Stimulated activated CD8-positive, alpha-beta memory T cell treated with anti-CD3 and anti-CD28 coated beads, Interleukin-2, amount 100 ng/mL, for 48 hours (primary cell): ENCODE results near the gene CREB3L1.
A peak's percentile ranks its signal among the peaks of the same experiment; 100 is the strongest.
"Not testable (repeated sequence)": the region's sequence is repeated elsewhere in the genome, so short reads cannot be mapped to it uniquely, and the experiment has no call there.

Experiments
- DNase-seq, 2 donors: peaks; one replicate each; pipeline ENCODE4 v3.0.0-alpha.2; 2020; ENCODE audit warnings: low read depth in 2 of 2

CREB3L1 gene

DNA sequence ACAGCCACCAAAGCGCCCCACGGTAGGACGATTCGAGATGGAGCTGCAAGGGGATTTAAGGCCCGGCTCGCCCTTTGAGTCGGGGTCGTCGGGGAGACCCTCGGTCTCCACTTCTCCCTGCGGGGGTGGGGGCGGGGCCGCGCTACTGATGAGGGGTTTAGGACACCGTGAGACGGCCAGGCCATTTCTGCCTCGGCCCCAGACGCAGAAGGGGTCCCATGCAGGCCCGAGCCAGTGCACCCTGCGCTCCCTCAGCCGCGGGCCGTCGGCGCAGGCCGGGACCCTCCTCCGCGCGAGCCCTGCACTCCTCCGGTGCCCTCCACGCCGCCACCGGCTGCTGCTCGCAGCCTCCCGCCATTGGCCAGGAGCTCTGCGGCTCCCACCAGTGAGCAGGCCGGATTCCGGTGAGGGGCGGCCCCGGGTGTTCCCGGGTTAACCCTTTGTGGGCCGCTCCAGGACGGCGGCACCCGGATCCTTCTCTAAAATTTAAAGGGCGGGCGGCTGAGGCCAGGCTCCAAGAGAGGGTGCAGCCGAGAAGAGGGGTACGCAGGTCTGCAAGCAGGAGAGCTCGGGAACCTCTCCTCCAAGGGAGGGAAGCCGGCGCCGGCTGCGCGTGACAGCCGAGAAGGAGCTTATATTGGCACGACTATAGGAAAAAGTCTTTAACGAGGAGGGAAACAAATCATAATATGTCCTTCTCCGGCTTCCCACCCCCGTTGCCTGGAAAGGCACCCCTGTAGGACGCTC, 18.0 kb downstream of the CREB3L1 start:
- peak; percentile 54 to 63 for DNase-seq

DNA sequence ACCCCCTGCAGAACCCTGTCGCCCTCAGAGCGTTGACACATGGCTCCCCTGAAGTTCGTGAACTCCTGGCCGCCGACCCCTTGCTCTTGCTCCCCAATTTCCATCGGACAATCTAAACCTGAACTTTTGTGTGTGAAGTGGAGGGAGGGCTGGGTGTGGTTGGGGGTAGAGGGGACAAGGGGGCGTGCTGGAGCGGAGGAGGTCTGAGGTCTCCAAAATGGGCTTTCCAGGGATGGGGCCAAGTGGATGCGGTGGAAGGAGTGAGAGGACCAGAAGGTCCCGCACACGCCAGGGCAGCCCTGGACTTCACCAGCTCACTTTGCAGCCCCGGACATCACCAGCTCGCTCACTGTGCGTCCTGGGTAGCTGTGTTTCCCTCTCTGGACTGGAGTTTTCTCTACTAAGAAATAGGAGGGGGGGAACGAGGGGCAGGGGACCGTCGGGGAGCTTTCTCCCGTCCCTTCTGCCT, 18.6 kb downstream of the CREB3L1 start:
- DNase-seq = no peak

DNA sequence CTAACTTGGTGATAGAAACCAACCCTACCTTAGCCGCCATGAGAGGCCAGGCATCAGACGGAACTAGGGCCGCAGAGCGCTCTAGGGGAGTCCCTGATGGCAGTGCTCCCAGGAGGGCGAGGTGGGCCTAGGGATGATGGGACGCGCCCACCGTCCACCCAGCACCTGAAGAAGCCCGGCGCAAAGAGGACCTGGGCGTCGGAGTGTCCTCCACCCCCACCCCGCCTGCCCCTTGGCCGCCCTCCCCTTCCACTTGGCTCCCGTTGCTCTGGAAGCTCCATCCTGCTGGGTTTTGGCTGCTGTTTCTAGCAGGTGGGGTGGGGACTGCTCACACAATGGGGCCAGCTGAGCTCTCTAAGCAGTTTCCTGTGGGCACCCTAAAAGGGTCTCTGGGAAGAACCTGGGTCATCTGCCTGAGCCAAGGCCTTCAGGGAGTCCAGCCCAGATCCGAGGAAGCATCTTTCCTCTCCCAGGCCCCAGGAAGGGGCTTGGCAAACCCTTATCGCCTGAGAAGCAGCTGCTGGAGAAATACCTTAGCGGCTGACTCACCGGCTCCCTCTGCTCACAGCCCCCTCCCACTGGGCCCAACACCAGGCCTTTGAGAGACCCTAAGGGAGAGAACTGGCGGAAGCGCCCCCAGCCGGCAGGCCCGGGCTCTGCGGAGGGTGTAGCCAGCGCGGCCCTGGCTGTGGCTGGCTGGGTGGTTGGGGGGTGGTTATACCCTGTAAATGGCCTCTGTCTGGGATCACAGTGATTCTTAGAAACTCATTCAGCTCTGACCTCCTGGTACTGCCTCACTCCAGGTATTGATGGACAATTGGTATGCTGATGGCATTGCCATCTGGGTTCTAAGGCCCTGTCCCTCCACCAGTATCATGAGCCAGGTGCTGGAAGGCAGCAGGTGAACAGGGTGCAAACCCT, 19.3 kb downstream of the CREB3L1 start:
- DNase-seq = no peak

DNA sequence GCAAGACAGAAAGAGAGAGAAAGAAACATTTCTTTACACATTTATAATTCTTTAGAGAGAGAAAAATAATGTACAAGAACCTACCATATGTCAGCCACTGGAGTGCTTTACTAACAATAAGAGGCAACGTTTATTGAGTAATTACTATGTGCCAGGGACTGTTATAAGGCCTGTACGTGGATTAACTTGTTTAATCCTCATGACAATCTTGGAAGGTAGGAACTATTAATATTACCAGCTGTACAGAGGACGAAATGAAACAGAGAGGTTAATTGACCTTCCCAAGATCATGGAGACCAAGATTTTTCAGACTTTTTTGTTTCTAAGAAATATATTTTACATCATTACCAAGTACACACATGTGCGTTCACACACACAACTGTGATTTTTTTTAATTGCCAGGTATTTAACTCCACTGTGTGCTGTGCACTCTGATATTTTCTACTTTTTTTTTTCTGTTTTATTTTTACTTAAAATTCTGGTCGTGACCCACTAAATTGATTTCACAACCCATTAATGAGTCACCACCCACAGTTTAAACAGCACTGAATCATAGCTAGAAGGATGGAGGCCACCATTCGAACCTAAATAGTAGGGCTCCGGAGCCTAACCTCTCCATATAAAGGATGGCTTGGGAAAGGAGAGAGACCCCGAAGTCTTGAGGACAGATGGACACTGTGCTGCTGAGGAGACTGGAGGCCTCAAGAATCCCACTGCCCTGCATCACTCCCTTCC, 21.4 kb downstream of the CREB3L1 start:
- no peak for DNase-seq

DNA sequence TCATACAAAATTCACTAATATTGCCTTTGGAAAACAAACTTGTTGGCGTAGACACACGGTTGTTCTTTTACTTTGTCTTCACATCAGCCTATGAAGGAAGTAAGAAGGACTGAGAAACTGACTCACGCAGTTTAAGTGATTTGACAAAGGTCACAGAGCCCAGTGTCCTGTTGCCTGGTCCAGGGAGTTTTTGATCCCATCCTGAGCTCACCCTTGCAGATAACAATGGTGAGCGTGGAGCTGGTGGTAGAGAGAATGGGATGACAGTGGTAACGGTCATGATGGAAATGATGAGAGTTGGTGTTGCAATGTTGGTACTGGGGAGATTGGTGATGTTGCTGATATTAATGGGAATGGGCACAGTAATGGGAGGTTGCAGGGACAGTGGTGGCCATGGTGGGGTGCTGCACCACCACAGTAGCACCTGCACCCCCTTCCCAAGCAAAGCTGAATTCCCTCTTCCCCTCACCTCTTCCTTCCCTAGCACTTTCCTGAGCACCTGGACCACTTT, 22.0 kb downstream of the CREB3L1 start:
- DNase-seq = no peak

DNA sequence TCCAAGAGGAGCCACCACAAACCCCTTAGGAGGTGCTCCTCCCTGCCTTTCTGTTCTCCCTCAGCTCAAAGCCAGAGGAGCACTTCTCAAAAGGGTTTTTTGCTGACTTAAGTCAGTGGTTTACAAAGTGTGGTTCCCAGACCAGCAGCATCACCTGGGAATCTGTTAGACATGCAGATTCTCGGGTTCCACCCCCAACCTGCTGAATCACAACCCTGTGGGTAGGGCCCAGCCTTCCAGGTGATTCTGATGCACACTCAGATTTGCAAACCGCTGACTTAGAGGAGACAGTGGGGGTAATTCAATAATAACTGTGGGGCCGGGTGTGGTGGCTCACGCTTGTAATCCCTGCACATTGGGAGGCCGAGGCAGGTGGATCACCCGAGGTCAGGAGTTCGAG, 22.8 kb downstream of the CREB3L1 start:
- DNase-seq = peak in 1 of 2 donors; percentile 26

DNA sequence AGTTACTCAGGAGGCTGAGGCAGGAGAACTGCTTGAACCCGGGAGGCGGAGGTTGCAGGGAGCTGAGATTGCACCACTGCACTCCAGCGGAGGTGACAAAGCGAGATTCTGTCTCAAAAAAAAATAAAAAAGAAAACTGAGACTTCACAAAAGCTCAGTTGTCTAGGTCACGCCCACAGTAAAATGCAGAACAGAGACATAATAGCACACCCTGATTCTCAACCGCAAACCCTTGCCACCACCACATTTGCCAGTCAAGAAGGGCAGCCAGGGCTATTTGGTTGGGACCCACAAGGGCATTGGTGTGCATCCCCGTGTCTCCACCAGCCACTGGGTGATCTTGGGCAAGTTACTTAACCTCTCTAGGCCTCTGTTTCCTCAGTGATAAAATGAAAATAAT, 25.4 kb downstream of the CREB3L1 start:
- DNase-seq = no peak

DNA sequence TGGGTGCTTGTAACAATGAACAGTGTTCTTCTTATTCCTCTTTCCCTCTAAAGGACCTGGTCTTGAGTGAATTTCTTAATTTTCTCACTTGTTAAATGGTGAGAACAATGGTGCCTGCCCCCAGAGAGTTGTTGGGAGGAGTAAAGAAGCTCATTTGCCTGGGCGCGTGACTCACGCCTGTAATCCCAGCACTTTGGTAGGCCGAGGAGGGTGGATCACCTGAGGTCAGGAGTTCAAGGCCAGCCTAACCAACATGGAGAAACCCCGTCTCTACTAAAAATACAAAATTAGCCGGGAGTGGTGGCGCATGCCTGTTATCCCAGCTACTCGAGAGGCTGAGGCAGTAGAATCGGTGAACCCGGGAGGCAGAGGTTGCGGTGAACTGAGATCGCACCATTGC, 26.6 kb downstream of the CREB3L1 start:
- not testable (repeated sequence) for DNase-seq

DNA sequence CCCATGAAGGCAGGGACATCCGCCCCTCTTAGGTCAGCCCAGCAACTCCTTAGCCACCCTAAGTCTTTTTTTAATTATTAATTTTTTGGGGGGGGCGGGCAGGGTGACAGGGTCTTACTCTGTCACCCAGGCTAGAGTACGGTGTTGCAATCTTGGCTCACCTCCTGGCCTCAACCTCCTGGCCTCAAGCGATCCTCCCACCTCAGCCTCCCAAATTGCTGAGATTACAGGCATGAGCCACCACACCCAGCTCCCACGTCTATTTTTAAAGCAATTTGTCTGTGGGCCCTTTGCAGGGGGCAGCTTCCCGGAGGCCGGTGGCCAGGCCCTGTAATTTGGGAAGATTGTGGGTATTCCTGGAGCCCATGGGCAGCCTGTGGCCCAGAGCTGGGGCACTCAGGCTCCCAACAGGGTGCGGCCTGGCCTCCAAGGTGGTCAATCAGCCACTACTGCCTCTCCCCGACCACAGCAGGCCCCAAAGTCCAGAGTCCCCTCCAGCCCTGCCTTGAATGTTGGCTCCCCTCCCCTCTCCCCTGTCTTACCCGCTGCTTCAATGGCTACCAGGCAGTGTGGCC, 27.2 kb downstream of the CREB3L1 start:
- DNase-seq = no peak

DNA sequence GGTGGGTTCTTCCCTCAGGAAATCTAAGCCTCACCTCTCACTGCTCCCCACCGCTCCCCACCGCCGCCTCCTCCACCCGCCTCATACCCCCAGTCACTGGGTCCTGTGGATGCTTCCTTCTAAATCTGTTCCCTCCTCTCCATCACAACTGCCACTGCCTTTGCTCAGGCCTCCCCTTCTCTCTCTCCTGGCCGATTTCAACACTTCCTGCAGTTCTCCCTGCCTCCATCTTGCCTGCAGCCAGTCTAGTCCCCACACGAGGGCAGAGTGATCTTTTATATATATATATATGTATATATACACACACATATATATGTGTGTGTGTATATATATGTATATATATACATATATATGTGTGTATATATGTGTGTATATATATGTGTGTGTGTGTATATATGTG, 27.8 kb downstream of the CREB3L1 start:
- DNase-seq = no peak

DNA sequence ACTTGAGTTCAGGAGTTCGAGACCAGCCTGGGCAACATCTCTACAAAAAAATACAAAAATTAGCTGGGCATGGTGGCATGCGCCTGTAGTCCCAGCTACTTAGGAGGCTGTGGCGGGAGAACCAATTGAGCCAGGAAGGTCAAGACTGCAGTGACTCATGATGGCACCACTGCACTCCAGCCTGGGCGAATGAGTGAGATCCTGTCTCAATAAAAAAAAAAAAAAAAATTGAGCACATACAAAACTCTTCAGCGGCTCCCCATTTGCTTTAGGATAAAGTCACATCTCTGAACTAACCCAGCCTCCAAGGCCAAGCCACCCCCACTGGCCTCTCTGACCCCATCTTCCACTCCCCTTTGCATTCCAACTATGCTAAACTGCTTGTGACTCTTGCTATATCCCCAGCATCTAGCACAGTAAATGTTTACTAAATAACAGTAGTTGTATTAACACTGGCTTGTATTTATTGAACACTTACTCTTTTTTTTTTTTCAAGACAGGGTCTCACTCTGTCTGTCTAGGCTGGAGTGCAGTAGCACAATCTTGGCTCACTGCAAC, 28.9 kb downstream of the CREB3L1 start:
- DNase-seq = no peak

DNA sequence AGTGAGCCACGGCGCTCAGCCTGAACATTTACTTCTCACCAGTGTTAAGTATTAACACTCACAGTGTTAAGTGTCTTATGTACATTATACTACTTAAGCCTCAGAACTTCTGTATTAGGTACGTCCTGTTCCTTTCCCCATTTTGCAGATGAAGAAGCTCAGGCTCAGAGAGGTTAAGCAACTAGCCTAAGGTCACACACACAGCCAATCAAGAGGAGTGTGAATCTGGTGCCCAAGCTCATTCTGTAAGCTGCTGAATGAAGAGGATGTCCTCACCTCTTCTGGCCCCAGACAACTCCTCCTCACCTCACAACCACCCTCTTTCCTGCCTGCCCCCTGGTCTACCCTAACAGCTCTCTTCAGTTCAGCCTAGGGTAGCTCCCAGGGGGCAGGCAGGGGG, 29.9 kb downstream of the CREB3L1 start:
- no peak for DNase-seq

DNA sequence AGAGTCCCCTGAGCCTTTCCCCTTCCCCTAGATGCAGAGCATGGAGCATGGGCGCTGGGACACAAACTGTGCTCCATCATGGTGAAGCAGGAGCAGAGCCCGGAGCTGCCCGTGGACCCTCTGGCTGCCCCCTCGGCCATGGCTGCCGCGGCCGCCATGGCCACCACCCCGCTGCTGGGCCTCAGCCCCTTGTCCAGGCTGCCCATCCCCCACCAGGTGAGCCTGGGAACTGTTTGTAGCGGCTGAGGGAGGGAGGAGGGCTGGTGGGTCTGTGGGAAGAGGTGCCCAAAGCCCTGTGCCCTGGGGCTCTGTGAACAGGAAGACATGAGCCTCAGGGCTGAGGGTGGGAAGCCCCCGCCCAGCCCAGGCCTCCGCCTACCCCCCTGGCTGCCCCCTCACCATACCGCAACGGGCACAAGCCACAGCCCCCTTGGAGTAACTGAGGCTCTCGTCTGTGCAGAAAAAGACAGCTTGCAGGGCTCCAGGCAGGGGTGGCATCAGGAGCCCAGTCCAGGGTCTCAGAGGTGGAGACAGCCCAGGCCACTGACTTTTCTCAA, 30.4 kb downstream of the CREB3L1 start:
- DNase-seq = no peak

DNA sequence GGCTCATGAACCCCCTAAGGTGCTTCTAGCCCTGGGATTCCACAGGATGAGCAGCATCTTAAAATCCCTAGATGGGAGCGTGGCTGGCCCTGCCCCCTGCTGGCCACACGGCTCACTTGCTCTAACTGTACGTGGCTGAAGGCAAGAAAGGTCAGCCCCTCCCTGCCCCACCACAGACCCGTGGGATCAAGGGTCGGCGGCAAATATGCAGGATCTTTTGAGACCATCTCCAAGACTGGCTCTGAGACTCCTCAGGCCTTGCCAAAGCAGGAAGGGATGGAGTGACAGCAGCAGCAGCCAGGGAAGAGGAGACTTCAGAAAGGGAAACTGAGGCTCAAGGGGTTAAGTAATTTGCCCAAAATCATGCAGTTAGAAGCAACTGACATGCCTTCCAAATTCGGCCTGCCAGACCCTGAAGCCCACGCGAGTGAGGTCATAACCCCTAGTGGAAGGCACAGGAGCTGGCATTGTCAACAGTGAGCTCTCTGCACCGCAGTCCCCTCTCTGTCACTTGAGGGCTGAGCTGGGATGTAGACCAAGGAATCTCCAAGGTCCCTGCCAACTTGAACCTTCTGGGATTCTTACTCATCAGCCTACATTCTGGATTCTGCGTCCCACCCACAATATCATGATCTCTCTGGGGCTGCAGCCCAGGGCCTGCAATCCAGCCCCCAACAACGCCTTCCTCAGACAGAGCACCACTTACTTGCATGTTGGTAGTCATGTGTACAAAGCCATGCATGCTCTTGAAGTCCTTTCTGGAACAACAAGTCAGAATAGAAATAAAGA, 31.4 kb downstream of the CREB3L1 start:
- DNase-seq = peak; percentile 53 to 62

DNA sequence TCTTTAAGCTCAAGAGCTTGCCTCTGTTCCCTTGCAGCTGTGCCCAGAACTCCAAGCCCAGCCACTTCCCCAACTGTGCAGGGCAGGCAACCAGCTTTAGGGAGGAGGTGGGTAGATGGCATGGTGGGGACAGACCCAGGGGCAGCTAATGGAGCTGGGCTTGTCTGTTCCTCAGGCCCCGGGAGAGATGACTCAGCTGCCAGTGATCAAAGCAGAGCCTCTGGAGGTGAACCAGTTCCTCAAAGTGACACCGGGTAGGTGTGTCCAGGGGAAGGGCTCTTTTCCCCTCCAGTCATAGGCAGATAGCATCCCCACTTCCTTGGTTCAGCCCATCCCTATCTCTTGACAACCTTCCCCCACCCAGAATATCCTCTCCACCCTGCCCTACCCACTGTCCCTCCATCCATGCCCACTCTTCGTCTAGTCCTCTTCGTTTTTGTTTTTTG, 32.4 kb downstream of the CREB3L1 start:
- DNase-seq = no peak

DNA sequence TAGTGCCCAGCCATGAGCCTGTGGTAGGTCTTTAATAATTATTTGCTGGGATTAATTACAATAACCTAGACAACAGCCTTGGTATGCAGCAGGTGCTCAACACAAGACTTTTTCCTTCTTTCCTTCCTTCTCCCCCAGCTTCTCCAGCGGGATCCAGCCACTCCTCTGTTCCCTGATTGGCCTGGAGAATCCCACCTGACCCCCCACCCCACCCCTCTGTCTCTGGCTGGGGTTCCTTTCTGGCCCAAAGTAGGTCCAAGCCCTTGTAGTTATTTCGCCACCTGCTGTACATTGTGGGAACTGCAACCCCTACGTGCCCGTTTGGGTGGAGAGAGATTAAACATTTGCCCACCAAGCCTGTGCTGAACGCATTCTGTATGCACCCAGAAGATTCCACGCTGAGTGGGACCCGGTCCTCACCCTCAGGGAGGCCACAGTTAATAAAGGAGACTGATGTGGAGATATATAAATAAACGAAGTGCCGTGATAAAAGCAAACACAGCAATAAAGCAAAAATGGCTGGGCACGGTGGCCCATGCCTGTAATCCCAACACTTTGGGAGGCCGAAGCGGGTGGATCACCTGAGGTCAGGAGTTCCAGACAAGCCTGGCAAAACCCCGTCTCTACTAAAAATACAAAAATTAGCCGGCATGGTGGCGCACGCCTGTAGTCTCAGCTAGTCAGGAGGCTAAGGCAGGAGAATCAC, 37.7 kb downstream of the CREB3L1 start:
- peak; percentile 48 to 76 for DNase-seq

DNA sequence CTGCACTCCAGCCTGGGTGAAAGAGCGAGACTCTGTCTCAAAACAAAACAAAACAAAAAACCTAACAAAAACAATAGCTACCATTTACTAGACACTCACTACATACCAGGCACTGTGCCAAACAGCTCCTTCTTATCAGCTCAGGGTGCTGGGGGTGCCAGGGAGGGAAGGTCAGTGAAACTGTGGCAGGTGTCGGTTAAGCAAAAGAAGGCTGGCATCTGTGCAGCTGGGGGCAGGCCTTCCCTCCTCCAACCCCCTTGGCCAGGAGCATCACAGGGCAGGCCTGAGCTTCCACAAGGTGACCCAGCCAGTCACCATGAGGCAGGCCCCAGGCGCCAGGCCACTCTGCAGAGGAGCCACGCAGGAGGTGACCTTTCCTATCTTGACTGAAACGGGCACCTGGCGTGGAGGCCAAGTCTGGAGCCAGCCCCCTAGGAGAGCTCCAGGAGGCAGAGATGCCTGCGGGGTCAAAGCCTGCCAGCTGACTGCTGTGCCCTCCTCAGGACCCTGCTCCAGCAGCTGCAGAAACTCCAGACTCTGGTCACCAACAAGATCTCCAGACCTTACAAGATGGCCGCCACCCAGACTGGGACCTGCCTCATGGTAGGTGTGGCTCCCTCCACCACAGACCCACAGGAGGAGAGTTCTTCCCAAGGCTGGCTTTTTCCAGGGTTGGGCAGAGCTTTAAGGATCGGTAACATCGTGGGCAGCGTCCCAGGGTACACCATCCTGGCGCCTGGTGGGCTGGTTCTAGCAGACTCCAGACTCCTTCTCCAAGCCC, 38.5 kb downstream of the CREB3L1 start:
- no peak for DNase-seq

DNA sequence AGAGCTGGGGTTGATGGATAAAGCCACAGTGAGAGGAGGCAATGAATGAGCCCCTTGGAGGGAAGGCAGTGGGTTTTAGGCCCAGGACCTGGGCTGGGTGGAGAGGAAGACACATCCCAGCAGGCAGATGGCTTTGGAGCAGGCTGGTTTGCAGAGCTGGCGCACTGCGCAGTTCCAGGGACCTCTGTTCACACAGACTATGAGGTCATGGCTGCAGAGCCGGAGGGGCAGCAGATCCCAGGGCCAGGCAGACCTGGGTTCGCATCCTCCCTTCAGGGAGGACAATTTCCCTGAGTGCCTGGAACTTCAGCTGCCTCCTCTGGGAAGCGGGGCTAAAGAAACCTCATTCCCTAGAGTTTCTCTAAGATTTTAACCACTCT, 41.6 kb downstream of the CREB3L1 start:
- DNase-seq = no peak

DNA sequence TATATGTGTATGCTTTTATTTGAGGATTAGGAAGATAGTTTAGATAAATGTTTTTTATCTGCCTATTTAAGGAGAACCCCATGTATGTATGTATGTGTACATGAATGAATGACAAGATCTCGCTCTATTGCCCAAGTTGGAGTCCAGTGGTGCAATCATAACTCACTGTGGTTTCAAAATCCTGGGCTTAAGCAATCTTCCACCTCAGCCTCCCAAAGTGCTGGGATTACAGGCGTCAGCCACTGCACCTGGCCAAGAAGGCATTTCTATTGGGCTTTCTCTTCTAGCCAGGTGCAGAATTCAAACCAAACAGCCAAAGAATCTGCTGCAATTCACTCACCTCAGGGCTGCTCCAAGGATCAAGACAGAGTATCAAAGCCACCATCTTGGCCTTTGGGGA, 44.3 kb downstream of the CREB3L1 start:
- DNase-seq = no peak
